ENCODE data around the gene ZNF664.

GRCh38 chr12:123946152-123946515 is 26.9 kb upstream of the ZNF664 start:
- TF ChIP-seq POLR2A (IDR thresholded peaks at IDR 0.05) (no peak), EP300 (IDR thresholded peaks at IDR 0.05) (no peak)

Data from upper lobe of left lung (tissue), 4 donors.